ENCODE data around the gene TUBG1.

GRCh38 chr17:42618442-42619150, 9.1 kb downstream of the TUBG1 start:
- TF ChIP-seq TAF1 (conservative IDR thresholded peaks at IDR 0.05) (no peak), YY1 (IDR thresholded peaks at IDR 0.05) (no peak), CTCF (IDR thresholded peaks at IDR 0.05; ENCODE audit: low read depth, low read length, missing input control) (peak; percentile 42), REST (IDR thresholded peaks at IDR 0.05) (peak; percentile 13), JUND (IDR thresholded peaks at IDR 0.05) (no peak), ATF3 (IDR thresholded peaks at IDR 0.05) (no peak), RAD21 (IDR thresholded peaks at IDR 0.05) (peak; percentile 75 to 82)

All from liver (tissue), 3 donors.